ENCODE results near the gene PLA2G4C. TPM values are rescaled to one million over a fixed set of nuclear protein-coding genes. Genes with fewer than 3 reads are reported as not detected.

PLA2G4C gene
- total RNA-seq, 2 donors from 2014 or later = 0.58 to 9.3 TPM

GRCh38 chr19:48010932-48011758, 99.5 kb downstream of the PLA2G4C start:
- ATAC-seq (no peak), DNase-seq (no peak)
- intact Hi-C loops (cut with DNase I, micrococcal nuclease) = no loop called here

DNA sequence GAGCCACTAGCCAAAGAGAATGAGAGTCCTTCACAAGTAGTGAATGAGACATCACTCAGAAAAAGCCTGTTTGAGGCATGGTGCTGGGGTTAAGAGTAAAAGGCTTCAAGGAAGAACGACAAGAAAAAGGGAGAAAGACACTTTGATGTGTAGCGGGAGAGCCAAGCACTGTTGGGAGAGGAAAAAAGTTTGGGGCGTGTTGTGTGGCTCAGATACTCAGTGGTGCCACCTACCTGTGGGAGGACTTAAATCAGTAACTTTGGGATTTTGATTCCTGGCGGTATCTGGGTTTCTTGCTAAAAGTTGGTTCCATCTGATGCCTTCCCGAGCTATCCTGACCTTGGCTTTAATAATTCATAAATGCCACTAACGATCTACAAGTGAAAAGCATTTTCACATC, 103.9 kb downstream of the PLA2G4C start:
- no peak for ATAC-seq
- no peak for DNase-seq
- intact Hi-C loops (cut with DNase I, micrococcal nuclease) = no loop called here

DNA sequence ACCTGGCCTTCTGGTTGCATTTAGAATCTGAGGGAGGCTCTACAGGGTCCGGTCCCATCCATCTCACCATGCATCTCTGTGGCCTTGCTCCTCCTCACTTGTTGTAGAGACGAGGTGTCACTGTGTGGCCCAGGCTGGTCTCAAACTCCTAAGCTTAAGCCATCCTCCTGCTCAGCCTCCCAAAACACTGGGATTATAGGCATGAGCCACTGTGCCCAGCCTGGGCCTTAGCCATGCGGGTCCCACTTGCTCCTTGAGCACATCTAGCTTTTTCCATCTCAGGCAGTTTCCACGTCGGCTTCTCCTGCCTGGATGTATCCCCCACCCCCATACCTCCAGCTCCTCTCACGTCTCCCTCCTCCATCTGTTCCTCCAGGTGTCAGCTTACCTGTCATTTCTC, 106.4 kb downstream of the PLA2G4C start:
- DNase-seq (no peak), ATAC-seq (no peak)
- intact Hi-C loops (cut with DNase I, micrococcal nuclease) = no loop called here

DNA sequence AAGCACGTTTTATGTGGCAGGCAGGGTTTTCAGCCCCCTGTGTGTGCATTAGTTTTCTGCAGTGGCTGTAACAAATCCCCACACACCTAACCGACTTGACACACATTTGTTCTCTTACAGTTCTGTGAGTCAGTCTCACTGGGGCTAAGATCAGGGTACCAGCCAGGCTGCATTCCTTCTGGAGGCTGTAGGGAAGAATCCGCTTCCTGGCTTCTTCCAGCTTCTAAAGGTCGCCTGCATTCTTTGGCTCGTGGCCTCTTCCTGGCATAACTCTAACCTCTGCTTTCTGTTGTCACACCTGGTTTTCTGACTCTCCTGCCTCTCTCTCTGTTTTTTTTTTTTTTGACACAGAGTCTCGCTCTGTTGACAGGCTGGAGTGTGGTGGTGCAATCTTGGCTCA, 109.8 kb downstream of the PLA2G4C start:
- ATAC-seq (no peak), DNase-seq (no peak)
- intact Hi-C loops (cut with DNase I, micrococcal nuclease) = no loop called here

DNA sequence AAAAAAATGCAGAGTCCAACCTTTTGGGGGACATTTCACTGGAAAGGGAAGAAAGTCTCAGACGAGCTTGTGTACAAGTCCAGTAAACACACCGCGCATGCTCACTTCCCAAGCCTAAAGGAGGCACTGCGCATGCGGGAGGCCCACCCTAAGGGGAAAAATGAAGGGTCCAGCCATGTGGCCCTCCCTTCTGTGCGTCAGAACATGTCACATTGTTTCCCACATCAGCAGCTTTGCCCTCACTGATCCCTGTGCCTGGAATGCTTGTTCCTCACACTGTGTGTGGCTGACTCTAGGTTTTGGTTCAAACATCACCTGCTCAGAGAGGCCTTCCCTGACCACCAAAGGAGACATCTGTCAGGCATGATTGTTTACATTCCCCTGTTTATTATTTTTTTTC, 111.8 kb downstream of the PLA2G4C start:
- DNase-seq (no peak), ATAC-seq (no peak)
- intact Hi-C loops (cut with DNase I, micrococcal nuclease) = no loop called here

Other genes starting within 250 kb of the PLA2G4C start
- gene SULT2A1, start 224.5 kb downstream of the PLA2G4C start, total RNA-seq = under 1 TPM in 1 of 2 donors, not detected in 1; 0.67 TPM
- not detected for gene BSPH1, start 118.6 kb downstream of the PLA2G4C start, total RNA-seq
- not detected for gene ELSPBP1, start 116.2 kb downstream of the PLA2G4C start, total RNA-seq
- not detected for gene CABP5, start 66.7 kb downstream of the PLA2G4C start, total RNA-seq
- gene LIG1, start 59.5 kb upstream of the PLA2G4C start, total RNA-seq = 10 to 100 TPM; 18.1 to 29.5 TPM
- gene ZSWIM9, start 59.9 kb upstream of the PLA2G4C start, total RNA-seq = 1 to 10 TPM; 5.8 to 7.1 TPM
- gene CARD8, start 145.1 kb upstream of the PLA2G4C start, total RNA-seq = 10 to 100 TPM; 15.3 to 23.4 TPM
- under 1 TPM in 1 of 2 donors, not detected in 1; 0.34 TPM for gene ZNF114, start 159.3 kb upstream of the PLA2G4C start, total RNA-seq
- gene EMP3, start 214.7 kb upstream of the PLA2G4C start, total RNA-seq = 10 to 100 TPM in 1 of 2 donors, 1 to 10 TPM in 1; 8.4 to 33.4 TPM